Measurements from ENCODE around the gene IFT43. TPM values are rescaled to one million over a fixed set of nuclear protein-coding genes. Genes with fewer than 3 reads are reported as not detected.

The IFT43 gene
- total and polyA plus RNA-seq, 4 donors = 20.9 to 49.2 (median 44.7) TPM

GRCh38 chr14:75967866-75968265 is 17.7 kb upstream of the IFT43 start:
- WGBS (ENCODE audit: insufficient coverage) = 100% methylated on average over 2 of the region's 3 CpGs
- Histone ChIP-seq H3K4me1 (ENCODE audit: control insufficient read depth, insufficient read depth, low read length) (no peaks in the 10 kb centered on the region), H3K36me3 (ENCODE audit: control insufficient read depth, insufficient read depth, low read length) (peaks cover 26% of the 10 kb centered on the region), H3K27ac (ENCODE audit: low read depth, low read length) (no peak overlapping the region), H3K9me3 (ENCODE audit: control insufficient read depth, insufficient read depth, low read length) (no peaks in the 10 kb centered on the region), H3K27me3 (ENCODE audit: control insufficient read depth, insufficient read depth, low read length) (no peaks in the 10 kb centered on the region), H3K4me3 (ENCODE audit: low read depth, low read length) (no peak overlapping the region)
- DNase-seq (ENCODE audit: low read depth in 4 of 6, low spot score in 6 of 6) = no peak

- 75% methylated on average over 1 of the region's 4 CpGs for WGBS (ENCODE audit: insufficient coverage)
- Histone ChIP-seq H3K4me3 (ENCODE audit: low read depth, low read length) (no peak overlapping the region), H3K36me3 (ENCODE audit: control insufficient read depth, insufficient read depth, low read length) (peaks cover 21% of the 10 kb centered on the region), H3K4me1 (ENCODE audit: control insufficient read depth, insufficient read depth, low read length) (no peaks in the 10 kb centered on the region), H3K9me3 (ENCODE audit: control insufficient read depth, insufficient read depth, low read length) (no peaks in the 10 kb centered on the region), H3K27me3 (ENCODE audit: control insufficient read depth, insufficient read depth, low read length) (no peaks in the 10 kb centered on the region), H3K27ac (ENCODE audit: low read depth, low read length) (no peak overlapping the region)
- no peak for DNase-seq (ENCODE audit: low read depth in 4 of 6, low spot score in 6 of 6)
Observed at GRCh38 chr14:75968456-75968855, 17.1 kb upstream of the IFT43 start.

- H3K27ac ChIP-seq (ENCODE audit: low read depth, low read length) = no peak overlapping the region
Observed at GRCh38 chr14:75969126-75969525, 16.4 kb upstream of the IFT43 start.

GRCh38 chr14:75969891-75970290 is 15.7 kb upstream of the IFT43 start:
- H3K4me1 ChIP-seq (ENCODE audit: control insufficient read depth, insufficient read depth, low read length) = no peaks in the 10 kb centered on the region
- no peaks in the 10 kb centered on the region for H3K9me3 ChIP-seq (ENCODE audit: control insufficient read depth, insufficient read depth, low read length)
- no peak for DNase-seq (ENCODE audit: low read depth in 4 of 6, low spot score in 6 of 6)
- no peak overlapping the region for H3K27ac ChIP-seq (ENCODE audit: low read depth, low read length)
- no peak overlapping the region for H3K4me3 ChIP-seq (ENCODE audit: low read depth, low read length)
- no peaks in the 10 kb centered on the region for H3K27me3 ChIP-seq (ENCODE audit: control insufficient read depth, insufficient read depth, low read length)
- peaks cover 18% of the 10 kb centered on the region for H3K36me3 ChIP-seq (ENCODE audit: control insufficient read depth, insufficient read depth, low read length)
- WGBS (ENCODE audit: insufficient coverage) = 92% methylated on average over 8 of the region's 8 CpGs

More at GRCh38 chr14:75969126-75969525, 16.4 kb upstream of the IFT43 start:
- no peaks in the 10 kb centered on the region for H3K9me3 ChIP-seq (ENCODE audit: control insufficient read depth, insufficient read depth, low read length)
- no peaks in the 10 kb centered on the region for H3K4me1 ChIP-seq (ENCODE audit: control insufficient read depth, insufficient read depth, low read length)
- no peaks in the 10 kb centered on the region for H3K27me3 ChIP-seq (ENCODE audit: control insufficient read depth, insufficient read depth, low read length)
- peak in 1 of 6 donors; percentile 40 for DNase-seq (ENCODE audit: low read depth in 4 of 6, low spot score in 6 of 6)
- no peak overlapping the region for H3K4me3 ChIP-seq (ENCODE audit: low read depth, low read length)
- peaks cover 20% of the 10 kb centered on the region for H3K36me3 ChIP-seq (ENCODE audit: control insufficient read depth, insufficient read depth, low read length)
- WGBS (ENCODE audit: insufficient coverage) = no CpG with 5 or more reads among the region's 4 CpGs

- Histone ChIP-seq H3K36me3 (ENCODE audit: control insufficient read depth, insufficient read depth, low read length) (peaks cover 15% of the 10 kb centered on the region), H3K4me1 (ENCODE audit: control insufficient read depth, insufficient read depth, low read length) (no peaks in the 10 kb centered on the region), H3K4me3 (ENCODE audit: low read depth, low read length) (no peak overlapping the region), H3K9me3 (ENCODE audit: control insufficient read depth, insufficient read depth, low read length) (no peaks in the 10 kb centered on the region), H3K27me3 (ENCODE audit: control insufficient read depth, insufficient read depth, low read length) (no peaks in the 10 kb centered on the region), H3K27ac (ENCODE audit: low read depth, low read length) (no peak overlapping the region)
- DNase-seq (ENCODE audit: low read depth in 4 of 6, low spot score in 6 of 6) = no peak
- WGBS (ENCODE audit: insufficient coverage) = 92% methylated on average over 8 of the region's 9 CpGs
Observed at GRCh38 chr14:75970989-75971388, 14.6 kb upstream of the IFT43 start.

- Histone ChIP-seq H3K27ac (ENCODE audit: low read depth, low read length) (no peak overlapping the region), H3K9me3 (ENCODE audit: control insufficient read depth, insufficient read depth, low read length) (no peaks in the 10 kb centered on the region), H3K4me3 (ENCODE audit: low read depth, low read length) (no peak overlapping the region), H3K4me1 (ENCODE audit: control insufficient read depth, insufficient read depth, low read length) (no peaks in the 10 kb centered on the region), H3K36me3 (ENCODE audit: control insufficient read depth, insufficient read depth, low read length) (peaks cover 13% of the 10 kb centered on the region), H3K27me3 (ENCODE audit: control insufficient read depth, insufficient read depth, low read length) (no peaks in the 10 kb centered on the region)
- no peak for DNase-seq (ENCODE audit: low read depth in 4 of 6, low spot score in 6 of 6)
- WGBS (ENCODE audit: insufficient coverage) = 94% methylated on average over 13 of the region's 15 CpGs
Observed at GRCh38 chr14:75971509-75971908, 14.1 kb upstream of the IFT43 start.

- peaks cover 7% of the 10 kb centered on the region for H3K36me3 ChIP-seq (ENCODE audit: control insufficient read depth, insufficient read depth, low read length)
- H3K27me3 ChIP-seq (ENCODE audit: control insufficient read depth, insufficient read depth, low read length) = no peaks in the 10 kb centered on the region
- 37% methylated on average over 5 of the region's 7 CpGs for WGBS (ENCODE audit: insufficient coverage)
- no peaks in the 10 kb centered on the region for H3K4me1 ChIP-seq (ENCODE audit: control insufficient read depth, insufficient read depth, low read length)
- no peak overlapping the region for H3K27ac ChIP-seq (ENCODE audit: low read depth, low read length)
- no peak overlapping the region for H3K4me3 ChIP-seq (ENCODE audit: low read depth, low read length)
- DNase-seq (ENCODE audit: low read depth in 4 of 6, low spot score in 6 of 6) = peak in 2 of 6 donors; percentile 56 to 58
- H3K9me3 ChIP-seq (ENCODE audit: control insufficient read depth, insufficient read depth, low read length) = no peaks in the 10 kb centered on the region
Observed at GRCh38 chr14:75972801-75973421, 12.7 kb upstream of the IFT43 start.

- whole genome bisulfite sequencing (ENCODE audit: insufficient coverage) = no CpG with 5 or more reads among the region's 8 CpGs
- H3K4me3 ChIP-seq (ENCODE audit: low read depth, low read length) = no peak overlapping the region
- DNase-seq (ENCODE audit: low read depth in 4 of 6, low spot score in 6 of 6) = no peak
- peaks cover 12% of the 10 kb centered on the region for H3K36me3 ChIP-seq (ENCODE audit: control insufficient read depth, insufficient read depth, low read length)
- H3K27me3 ChIP-seq (ENCODE audit: control insufficient read depth, insufficient read depth, low read length) = no peaks in the 10 kb centered on the region
- no peak overlapping the region for H3K27ac ChIP-seq (ENCODE audit: low read depth, low read length)
- H3K9me3 ChIP-seq (ENCODE audit: control insufficient read depth, insufficient read depth, low read length) = no peaks in the 10 kb centered on the region
- peaks cover 41% of the 10 kb centered on the region for H3K4me1 ChIP-seq (ENCODE audit: control insufficient read depth, insufficient read depth, low read length)
Observed at GRCh38 chr14:75976826-75977581, 8.6 kb upstream of the IFT43 start.

GRCh38 chr14:75977582-75977943 is 8.0 kb upstream of the IFT43 start:
- no peaks in the 10 kb centered on the region for H3K27me3 ChIP-seq (ENCODE audit: control insufficient read depth, insufficient read depth, low read length)
- H3K27ac ChIP-seq (ENCODE audit: low read depth, low read length) = no peak overlapping the region
- no peaks in the 10 kb centered on the region for H3K9me3 ChIP-seq (ENCODE audit: control insufficient read depth, insufficient read depth, low read length)
- DNase-seq (ENCODE audit: low read depth in 4 of 6, low spot score in 6 of 6) = no peak
- peaks cover 12% of the 10 kb centered on the region for H3K36me3 ChIP-seq (ENCODE audit: control insufficient read depth, insufficient read depth, low read length)
- H3K4me1 ChIP-seq (ENCODE audit: control insufficient read depth, insufficient read depth, low read length) = peaks cover 43% of the 10 kb centered on the region
- no peak overlapping the region for H3K4me3 ChIP-seq (ENCODE audit: low read depth, low read length)
- no CpG with 5 or more reads among the region's 3 CpGs for WGBS (ENCODE audit: insufficient coverage)

GRCh38 chr14:75978249-75978731 is 7.3 kb upstream of the IFT43 start:
- Histone ChIP-seq H3K4me3 (ENCODE audit: low read depth, low read length) (no peak overlapping the region), H3K27ac (ENCODE audit: low read depth, low read length) (no peak overlapping the region), H3K36me3 (ENCODE audit: control insufficient read depth, insufficient read depth, low read length) (peaks cover 12% of the 10 kb centered on the region), H3K27me3 (ENCODE audit: control insufficient read depth, insufficient read depth, low read length) (no peaks in the 10 kb centered on the region), H3K9me3 (ENCODE audit: control insufficient read depth, insufficient read depth, low read length) (no peaks in the 10 kb centered on the region), H3K4me1 (ENCODE audit: control insufficient read depth, insufficient read depth, low read length) (peaks cover 48% of the 10 kb centered on the region)
- no peak for DNase-seq (ENCODE audit: low read depth in 4 of 6, low spot score in 6 of 6)
- WGBS (ENCODE audit: insufficient coverage) = 81% methylated on average over 8 of the region's 10 CpGs
